Ramos (cell line): Measurements from ENCODE around the gene SORL1.
"Not testable (repeated sequence)": the region's sequence is repeated elsewhere in the genome, so short reads cannot be mapped to it uniquely, and the experiment has no call there.

Experiments
- in situ Hi-C: fragments of 300-500 bp; cut with MboI; formaldehyde crosslinking; loops from one replicate; pipeline ENCODE4 v1.14.3; 2022; ENCODE audit warnings: low sequenced_read_pairs; ENCODE audit not compliant: unreplicated experiment

SORL1 gene, protein sequence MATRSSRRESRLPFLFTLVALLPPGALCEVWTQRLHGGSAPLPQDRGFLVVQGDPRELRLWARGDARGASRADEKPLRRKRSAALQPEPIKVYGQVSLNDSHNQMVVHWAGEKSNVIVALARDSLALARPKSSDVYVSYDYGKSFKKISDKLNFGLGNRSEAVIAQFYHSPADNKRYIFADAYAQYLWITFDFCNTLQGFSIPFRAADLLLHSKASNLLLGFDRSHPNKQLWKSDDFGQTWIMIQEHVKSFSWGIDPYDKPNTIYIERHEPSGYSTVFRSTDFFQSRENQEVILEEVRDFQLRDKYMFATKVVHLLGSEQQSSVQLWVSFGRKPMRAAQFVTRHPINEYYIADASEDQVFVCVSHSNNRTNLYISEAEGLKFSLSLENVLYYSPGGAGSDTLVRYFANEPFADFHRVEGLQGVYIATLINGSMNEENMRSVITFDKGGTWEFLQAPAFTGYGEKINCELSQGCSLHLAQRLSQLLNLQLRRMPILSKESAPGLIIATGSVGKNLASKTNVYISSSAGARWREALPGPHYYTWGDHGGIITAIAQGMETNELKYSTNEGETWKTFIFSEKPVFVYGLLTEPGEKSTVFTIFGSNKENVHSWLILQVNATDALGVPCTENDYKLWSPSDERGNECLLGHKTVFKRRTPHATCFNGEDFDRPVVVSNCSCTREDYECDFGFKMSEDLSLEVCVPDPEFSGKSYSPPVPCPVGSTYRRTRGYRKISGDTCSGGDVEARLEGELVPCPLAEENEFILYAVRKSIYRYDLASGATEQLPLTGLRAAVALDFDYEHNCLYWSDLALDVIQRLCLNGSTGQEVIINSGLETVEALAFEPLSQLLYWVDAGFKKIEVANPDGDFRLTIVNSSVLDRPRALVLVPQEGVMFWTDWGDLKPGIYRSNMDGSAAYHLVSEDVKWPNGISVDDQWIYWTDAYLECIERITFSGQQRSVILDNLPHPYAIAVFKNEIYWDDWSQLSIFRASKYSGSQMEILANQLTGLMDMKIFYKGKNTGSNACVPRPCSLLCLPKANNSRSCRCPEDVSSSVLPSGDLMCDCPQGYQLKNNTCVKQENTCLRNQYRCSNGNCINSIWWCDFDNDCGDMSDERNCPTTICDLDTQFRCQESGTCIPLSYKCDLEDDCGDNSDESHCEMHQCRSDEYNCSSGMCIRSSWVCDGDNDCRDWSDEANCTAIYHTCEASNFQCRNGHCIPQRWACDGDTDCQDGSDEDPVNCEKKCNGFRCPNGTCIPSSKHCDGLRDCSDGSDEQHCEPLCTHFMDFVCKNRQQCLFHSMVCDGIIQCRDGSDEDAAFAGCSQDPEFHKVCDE (N-terminal part only)

DNA sequence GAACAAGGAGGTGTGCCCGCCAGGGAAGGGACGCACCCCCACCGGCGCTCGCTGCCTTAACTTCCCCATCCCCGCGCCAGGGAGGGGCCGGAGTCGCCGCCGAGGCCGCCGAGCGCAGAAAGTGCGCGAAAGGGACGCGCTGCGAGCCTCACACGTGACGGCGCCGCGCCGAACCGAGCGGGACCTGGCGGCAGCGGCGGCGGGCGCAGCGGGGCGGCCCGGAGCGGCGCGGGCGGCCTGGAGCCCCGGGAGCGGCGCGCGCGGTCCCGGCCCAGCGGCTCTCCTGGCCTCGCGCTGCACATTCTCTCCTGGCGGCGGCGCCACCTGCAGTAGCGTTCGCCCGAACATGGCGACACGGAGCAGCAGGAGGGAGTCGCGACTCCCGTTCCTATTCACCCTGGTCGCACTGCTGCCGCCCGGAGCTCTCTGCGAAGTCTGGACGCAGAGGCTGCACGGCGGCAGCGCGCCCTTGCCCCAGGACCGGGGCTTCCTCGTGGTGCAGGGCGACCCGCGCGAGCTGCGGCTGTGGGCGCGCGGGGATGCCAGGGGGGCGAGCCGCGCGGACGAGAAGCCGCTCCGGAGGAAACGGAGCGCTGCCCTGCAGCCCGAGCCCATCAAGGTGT lies at the start of gene SORL1:
Gene SORL1, plus strand, starts transcription at position 329 of the 623 bp plus-strand sequence. Its CDS starts 18 bp downstream, at position 347.
- in situ Hi-C loops = no loop called here

DNA sequence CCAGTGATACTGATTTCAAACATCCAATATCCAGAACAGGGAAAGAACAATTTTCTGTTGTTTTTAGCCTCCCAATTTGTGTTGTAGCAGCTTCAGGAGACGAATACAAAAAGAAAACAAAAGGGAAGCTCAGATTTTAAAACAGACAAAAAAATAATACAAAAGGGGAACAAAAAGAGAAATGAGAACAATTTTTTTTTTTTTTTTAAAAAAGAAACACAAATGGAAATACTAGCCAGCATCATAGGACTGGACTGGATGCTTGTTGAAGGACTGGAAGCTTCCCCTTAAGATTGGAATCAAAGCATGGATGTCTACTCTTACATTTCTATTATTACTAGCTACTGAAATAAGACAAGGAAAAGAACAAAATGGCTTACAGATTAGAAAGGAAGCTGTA lies 46.5 kb upstream of the SORL1 start:
- in situ Hi-C loops = no loop called here

DNA sequence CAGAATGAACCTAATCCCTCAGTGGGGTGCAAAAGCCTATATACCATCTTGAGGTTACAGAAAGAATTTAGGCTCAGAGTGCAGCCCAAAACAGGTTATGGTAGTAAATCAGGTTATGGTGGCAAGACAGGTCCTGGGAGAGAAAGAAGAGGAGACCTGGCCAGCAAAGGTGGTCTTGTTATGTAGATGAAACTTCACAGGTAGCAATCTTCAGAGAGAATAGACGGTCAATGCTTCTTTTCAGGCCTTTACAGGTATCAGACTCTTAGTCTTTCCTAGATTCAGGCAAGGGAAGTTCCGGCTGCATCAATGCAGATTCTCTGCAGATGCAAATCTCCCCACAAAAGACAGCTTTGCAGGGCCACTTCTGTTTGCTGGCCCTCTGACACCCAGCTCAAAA lies 45.8 kb upstream of the SORL1 start:
- in situ Hi-C loops = no loop called here

DNA sequence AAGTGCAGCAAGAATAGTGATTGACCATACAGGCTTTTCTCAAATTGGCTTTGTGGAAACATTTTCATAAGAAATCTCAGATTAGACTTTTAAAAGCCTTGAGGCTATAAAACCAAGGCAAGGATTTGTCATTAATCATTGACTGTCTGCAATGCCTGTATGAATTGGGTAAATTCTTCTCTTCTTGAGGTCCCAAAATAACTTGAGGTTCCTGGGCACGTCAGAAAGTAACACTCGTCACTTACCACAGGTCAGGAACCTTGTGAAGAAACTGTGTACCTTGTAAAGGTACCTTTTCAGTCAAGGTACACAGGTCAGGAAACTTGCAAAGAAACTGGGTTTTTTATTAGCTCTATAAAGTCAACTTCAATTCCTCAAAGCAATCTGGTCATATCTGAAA lies 43.3 kb upstream of the SORL1 start:
- in situ Hi-C loops = no loop called here

GRCh38 chr11:121410041-121410440 lies 42.1 kb upstream of the SORL1 start:
- in situ Hi-C loops = not testable (repeated sequence)

GRCh38 chr11:121411330-121411729 lies 40.8 kb upstream of the SORL1 start:
- in situ Hi-C loops = not testable (repeated sequence)

GRCh38 chr11:121412000-121412587 lies 40.0 kb upstream of the SORL1 start:
- in situ Hi-C loops = no loop called here

GRCh38 chr11:121412711-121413415 lies 39.3 kb upstream of the SORL1 start:
- in situ Hi-C loops = no loop called here

GRCh38 chr11:121414141-121414913 lies 37.8 kb upstream of the SORL1 start:
- in situ Hi-C loops = no loop called here

- in situ Hi-C loops = no loop called here
These were observed 36.3 kb upstream of the SORL1 start for GRCh38 chr11:121415856-121416255.

- in situ Hi-C loops = no loop called here
These were observed 35.0 kb upstream of the SORL1 start for GRCh38 chr11:121417055-121417551.

GRCh38 chr11:121417607-121418006 lies 34.5 kb upstream of the SORL1 start:
- in situ Hi-C loops = no loop called here

- in situ Hi-C loops = no loop called here
These were observed 33.4 kb upstream of the SORL1 start for GRCh38 chr11:121418625-121419114.

GRCh38 chr11:121419836-121420235 lies 32.3 kb upstream of the SORL1 start:
- in situ Hi-C loops = no loop called here

DNA sequence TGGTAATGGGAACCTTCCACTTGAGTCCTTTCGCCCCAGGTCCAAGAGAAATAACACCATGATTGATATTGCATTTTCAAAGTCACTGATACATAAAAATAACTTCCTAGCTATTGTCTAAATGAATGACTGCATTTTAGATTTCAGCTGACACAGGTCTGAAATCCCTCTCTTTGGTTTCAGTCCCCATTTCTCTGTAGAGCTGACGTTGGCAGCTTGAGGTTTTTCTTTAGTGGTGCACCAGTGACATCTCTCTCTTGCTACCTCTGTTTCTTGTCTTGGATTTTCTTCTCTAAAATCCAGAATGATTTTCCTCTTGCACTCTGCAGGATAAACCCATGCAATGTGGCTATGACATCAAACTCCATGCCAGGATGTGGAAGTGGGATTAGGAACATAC lies 31.7 kb upstream of the SORL1 start:
- in situ Hi-C loops = no loop called here

DNA sequence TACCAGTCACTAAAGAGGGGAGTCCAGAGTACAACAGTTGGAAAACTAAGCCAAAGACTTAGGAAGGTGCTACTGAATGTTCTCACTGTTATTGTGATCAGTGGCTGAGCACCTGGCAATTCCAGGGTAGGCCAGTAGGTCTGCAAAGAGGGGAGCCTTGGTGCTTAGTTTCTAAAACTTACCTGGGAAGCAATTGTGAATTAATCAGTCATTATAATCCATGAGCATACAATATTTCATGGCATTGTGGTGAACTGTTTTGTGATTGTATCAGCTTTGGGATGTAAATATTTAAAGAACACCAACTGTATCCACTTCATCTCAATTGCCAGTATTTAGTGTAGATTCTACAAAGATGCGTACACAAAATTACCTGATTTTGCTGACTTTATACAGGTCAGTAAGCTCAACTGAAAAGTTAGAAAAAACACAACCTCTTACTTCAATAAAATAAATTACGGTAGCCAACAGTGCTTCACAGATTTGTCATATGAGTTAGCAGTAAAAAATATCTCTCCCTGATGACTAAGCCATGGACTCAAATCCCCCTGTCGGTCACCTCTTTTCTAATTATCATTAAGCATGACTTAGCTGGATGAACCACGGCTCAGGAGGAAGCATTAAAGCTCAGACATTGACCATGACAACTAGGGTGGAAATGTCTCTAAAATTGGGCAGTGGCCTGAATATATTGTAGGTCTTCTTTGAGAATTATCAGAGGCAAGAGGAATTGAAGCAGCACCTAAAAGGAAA lies 30.8 kb upstream of the SORL1 start:
- in situ Hi-C loops = no loop called here

DNA sequence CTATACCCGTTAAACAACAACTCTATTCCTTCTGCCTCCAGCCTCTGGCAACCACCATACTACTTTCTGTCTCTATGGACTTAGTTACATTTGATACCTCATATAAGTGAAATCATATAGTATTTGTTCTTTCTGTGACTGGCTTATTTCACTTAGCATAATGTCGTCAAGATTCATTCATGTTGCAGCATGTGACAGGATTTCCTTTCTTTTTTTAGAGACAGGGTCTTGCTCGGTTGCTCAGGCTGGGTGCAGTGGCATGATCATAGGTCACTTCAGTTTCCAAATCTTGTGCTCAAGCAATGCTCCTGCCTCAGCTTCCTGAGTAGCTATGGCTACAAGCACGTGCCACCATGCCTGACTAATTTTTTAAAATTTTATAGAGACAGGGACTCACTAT lies 29.4 kb upstream of the SORL1 start:
- in situ Hi-C loops = no loop called here
